ENCODE results near the gene CCDC33.

DNA sequence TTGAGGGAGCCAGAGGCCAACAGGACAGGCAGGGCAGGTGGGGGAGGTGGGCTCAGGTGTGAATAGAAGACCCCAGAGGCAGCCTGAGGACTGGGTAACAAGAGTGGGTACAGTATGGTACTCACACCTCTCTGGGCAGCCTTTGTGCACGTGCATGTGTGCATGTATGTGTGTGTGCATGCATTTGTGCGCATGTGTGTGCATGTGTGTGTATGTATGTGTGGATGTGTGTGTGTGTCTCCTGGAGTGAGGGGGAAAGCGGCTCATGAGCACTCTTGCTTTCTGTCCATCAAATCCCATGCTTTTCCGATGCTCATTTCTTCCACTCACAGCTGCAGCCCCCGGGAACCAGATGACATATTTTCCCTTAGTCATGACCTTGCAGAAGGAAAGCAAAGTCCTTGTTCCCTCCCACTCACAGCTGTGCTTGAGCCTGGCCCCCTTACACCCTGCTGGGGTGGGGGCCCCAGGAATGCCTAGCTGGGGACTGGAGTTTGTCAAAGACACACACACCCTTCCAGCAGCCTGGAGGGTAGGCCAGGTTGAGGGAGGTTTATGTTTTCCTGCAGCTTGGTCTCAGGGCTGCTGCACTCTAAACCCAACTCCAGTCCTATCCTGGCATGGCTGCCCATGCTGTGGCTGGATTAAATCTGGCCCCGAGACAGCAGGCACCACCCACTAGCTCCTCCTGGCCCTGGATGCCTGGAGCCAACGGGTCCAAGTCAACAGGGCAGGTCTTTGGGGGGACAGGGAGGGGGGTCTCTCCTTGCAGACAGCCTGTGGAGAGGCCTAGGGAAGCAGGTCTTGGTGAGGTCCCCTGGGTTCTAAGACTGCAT is 22.5 kb downstream of the CCDC33 start:
- TF ChIP-seq FOXK1 (CRISPR knock-in tag; IDR thresholded peaks at IDR 0.05) (no peak), CTCF (IDR thresholded peaks at IDR 0.05) (no peak), NFE2L1 (CRISPR knock-in tag; IDR thresholded peaks at IDR 0.05) (no peak)
- TF ChIP-seq, protein P1, sequence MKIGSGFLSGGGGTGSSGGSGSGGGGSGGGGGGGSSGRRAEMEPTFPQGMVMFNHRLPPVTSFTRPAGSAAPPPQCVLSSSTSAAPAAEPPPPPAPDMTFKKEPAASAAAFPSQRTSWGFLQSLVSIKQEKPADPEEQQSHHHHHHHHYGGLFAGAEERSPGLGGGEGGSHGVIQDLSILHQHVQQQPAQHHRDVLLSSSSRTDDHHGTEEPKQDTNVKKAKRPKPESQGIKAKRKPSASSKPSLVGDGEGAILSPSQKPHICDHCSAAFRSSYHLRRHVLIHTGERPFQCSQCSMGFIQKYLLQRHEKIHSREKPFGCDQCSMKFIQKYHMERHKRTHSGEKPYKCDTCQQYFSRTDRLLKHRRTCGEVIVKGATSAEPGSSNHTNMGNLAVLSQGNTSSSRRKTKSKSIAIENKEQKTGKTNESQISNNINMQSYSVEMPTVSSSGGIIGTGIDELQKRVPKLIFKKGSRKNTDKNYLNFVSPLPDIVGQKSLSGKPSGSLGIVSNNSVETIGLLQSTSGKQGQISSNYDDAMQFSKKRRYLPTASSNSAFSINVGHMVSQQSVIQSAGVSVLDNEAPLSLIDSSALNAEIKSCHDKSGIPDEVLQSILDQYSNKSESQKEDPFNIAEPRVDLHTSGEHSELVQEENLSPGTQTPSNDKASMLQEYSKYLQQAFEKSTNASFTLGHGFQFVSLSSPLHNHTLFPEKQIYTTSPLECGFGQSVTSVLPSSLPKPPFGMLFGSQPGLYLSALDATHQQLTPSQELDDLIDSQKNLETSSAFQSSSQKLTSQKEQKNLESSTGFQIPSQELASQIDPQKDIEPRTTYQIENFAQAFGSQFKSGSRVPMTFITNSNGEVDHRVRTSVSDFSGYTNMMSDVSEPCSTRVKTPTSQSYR (CRISPR knock-in tag; IDR thresholded peaks at IDR 0.05) = no peak
- TF ChIP-seq, protein P2, sequence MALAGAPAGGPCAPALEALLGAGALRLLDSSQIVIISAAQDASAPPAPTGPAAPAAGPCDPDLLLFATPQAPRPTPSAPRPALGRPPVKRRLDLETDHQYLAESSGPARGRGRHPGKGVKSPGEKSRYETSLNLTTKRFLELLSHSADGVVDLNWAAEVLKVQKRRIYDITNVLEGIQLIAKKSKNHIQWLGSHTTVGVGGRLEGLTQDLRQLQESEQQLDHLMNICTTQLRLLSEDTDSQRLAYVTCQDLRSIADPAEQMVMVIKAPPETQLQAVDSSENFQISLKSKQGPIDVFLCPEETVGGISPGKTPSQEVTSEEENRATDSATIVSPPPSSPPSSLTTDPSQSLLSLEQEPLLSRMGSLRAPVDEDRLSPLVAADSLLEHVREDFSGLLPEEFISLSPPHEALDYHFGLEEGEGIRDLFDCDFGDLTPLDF (CRISPR knock-in tag; IDR thresholded peaks at IDR 0.05) = no peak

Data from WTC11 (cell line).